ENCODE results near the gene CRYBG1. TPM values are rescaled to one million over a fixed set of nuclear protein-coding genes. Genes with fewer than 3 reads are reported as not detected.

The CRYBG1 gene
- total and polyA plus RNA-seq, 2 of the 13 experiments (the other 11 are each of a cell fraction or from before 2014, with no cell fraction given): 10.1 to 21.9 TPM

DNA sequence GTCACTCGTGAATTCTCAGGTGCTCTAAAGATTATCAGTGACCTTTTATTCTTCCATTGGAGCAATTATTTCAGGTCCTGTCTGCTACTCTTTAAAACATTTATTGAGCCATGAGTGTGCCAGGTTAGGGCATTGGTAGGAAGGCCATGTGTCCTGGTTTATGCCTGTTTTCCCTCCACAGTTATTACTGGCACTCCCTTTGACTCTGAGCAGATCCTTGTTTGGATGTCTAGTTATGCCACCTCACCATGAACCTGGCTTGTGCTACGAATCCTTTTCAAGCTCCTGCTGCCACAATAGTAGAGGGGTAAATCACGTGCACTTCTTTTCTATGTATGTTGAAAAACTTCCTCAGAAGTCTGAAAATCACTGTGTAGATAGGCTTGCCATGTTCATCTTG, 27.4 kb downstream of the CRYBG1 start:
- Histone ChIP-seq H3K9me3 (ENCODE audit: low read length) (no peaks in the 10 kb centered on the region), H3K4me2 (ENCODE audit: low read depth, low read length) (no peak overlapping the region), H3K4me1 (ENCODE audit: insufficient read depth, low read length) (no peaks in the 10 kb centered on the region), H3K27me3 (ENCODE audit: control insufficient read depth in 1 of 2, insufficient read depth in 2 of 2, low read length in 2 of 2) (peaks cover 0 to 4% of the 10 kb centered on the region in 2 experiments; a peak in 1 of 5 replicates), H4K20me1 (ENCODE audit: insufficient read depth, low read length) (no peaks in the 10 kb centered on the region), H3K79me2 (ENCODE audit: insufficient read depth, low read length) (no peaks in the 10 kb centered on the region), H3K27ac (ENCODE audit: extremely low read length, insufficient read depth, low read length) (no peak overlapping the region), H3K4me3 (replicated peaks in 1 of 3; ENCODE audit: insufficient read depth in 1 of 3, low read depth in 2 of 3, low read length in 3 of 3) (no peak overlapping the region), H3K9ac (ENCODE audit: insufficient read depth, low read depth, low read length) (no peak overlapping the region), H2AFZ (ENCODE audit: low read length) (no peak overlapping the region), H3K36me3 (replicated peaks in 1 of 2; ENCODE audit: control insufficient read depth in 1 of 2, insufficient read depth in 2 of 2, low read length in 2 of 2) (no peaks in the 10 kb centered on the region)
- ChIA-PET POLR2A (no interaction called here), CTCF (ENCODE audit: low intra/inter-chr PET ratio, low total read pairs) (no interaction called here)
- BruUV-seq (replicated peaks): no TSS peak
- in situ Hi-C loops (cut with HindIII; ENCODE audit: extremely low pct_ligation_motif_present, low pct_unique_long_range_greater_than_20kb) (no loop called here), intact Hi-C loops (cut with micrococcal nuclease; ENCODE audit: unreplicated experiment) (no loop called here)
- no peak for FAIRE-seq
- no peak for DNase-seq (ENCODE audit: low spot score)
- ATAC-seq: no peak
- WGBS (ENCODE audit: low lambda C conversion rate): 1% methylated on average over 3 of the region's 3 CpGs
- TF ChIP-seq REPIN1 (CRISPR knock-in tag; IDR thresholded peaks at IDR 0.05; ENCODE audit: borderline replicate concordance, low read depth) (no peak), NFYC (CRISPR knock-in tag; IDR thresholded peaks at IDR 0.05) (no peak), ZNF572 (CRISPR knock-in tag; IDR thresholded peaks at IDR 0.05) (no peak), TCF7L2 (IDR thresholded peaks at IDR 0.05; ENCODE audit: low read depth, low read length) (no peak), NFKBIZ (CRISPR knock-in tag; IDR thresholded peaks at IDR 0.05) (no peak), RNF2 (conservative IDR thresholded peaks at IDR 0.05; ENCODE audit: low read depth) (no peak), BRD4 (CRISPR knock-in tag; IDR thresholded peaks at IDR 0.05) (no peak), SRY (CRISPR knock-in tag; IDR thresholded peaks at IDR 0.05) (no peak), ZNF788 (CRISPR knock-in tag; IDR thresholded peaks at IDR 0.05; ENCODE audit: borderline replicate concordance) (no peak), ZNF33B (CRISPR knock-in tag; IDR thresholded peaks at IDR 0.05) (no peak), ZNF768 (CRISPR knock-in tag; IDR thresholded peaks at IDR 0.05) (no peak), THRA (CRISPR knock-in tag; IDR thresholded peaks at IDR 0.05; ENCODE audit: borderline replicate concordance) (no peak), NFAT5 (CRISPR knock-in tag; IDR thresholded peaks at IDR 0.05) (no peak)
- TF ChIP-seq, protein P1, sequence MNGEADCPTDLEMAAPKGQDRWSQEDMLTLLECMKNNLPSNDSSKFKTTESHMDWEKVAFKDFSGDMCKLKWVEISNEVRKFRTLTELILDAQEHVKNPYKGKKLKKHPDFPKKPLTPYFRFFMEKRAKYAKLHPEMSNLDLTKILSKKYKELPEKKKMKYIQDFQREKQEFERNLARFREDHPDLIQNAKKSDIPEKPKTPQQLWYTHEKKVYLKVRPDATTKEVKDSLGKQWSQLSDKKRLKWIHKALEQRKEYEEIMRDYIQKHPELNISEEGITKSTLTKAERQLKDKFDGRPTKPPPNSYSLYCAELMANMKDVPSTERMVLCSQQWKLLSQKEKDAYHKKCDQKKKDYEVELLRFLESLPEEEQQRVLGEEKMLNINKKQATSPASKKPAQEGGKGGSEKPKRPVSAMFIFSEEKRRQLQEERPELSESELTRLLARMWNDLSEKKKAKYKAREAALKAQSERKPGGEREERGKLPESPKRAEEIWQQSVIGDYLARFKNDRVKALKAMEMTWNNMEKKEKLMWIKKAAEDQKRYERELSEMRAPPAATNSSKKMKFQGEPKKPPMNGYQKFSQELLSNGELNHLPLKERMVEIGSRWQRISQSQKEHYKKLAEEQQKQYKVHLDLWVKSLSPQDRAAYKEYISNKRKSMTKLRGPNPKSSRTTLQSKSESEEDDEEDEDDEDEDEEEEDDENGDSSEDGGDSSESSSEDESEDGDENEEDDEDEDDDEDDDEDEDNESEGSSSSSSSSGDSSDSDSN (CRISPR knock-in tag; IDR thresholded peaks at IDR 0.05): no peak
